Kidney epithelial cell (primary cell): Measurements from ENCODE around the gene NACC2. TPM values are rescaled to one million over a fixed set of nuclear protein-coding genes. Genes with fewer than 3 reads are reported as not detected.

ENCODE experiments used
- DNase-seq: peaks from one replicate; pipeline ENCODE4 v3.0.0-alpha.2; 2010; ENCODE audit warnings: low read depth
- H3K27me3 ChIP-seq: 2 replicates; pipeline ENCODE4 v1.6.0; 2011; ENCODE audit warnings: low read length; ENCODE audit not compliant: control insufficient read depth, insufficient read depth
- H3K36me3 ChIP-seq: 2 replicates; pipeline ENCODE4 v1.5.1; 2011; ENCODE audit warnings: low read length; ENCODE audit not compliant: control insufficient read depth, insufficient read depth
- H3K4me3 ChIP-seq: 2 replicates; pipeline ENCODE4 v1.5.1; 2011; ENCODE audit warnings: low read depth, mild to moderate bottlenecking, control low read depth, low read length
- total RNA-seq: library from RNA; depleted of rRNA; stranded (reverse); fragments of >200 nt; gene quantifications from 2 replicates; pipeline ENCODE4 v1.2.3, GENCODE V29; 2015
- TF ChIP-seq, protein P1 (sequence below): IDR thresholded peaks from 2 replicates; pipeline ENCODE4 v1.5.1; 2011; ENCODE audit warnings: mild to moderate bottlenecking, moderate library complexity, low read length, control low read depth, inconsistent platforms; ENCODE audit not compliant: insufficient read depth, poor library complexity, severe bottlenecking

The NACC2 gene
- total RNA-seq, 1 donor from 2014 or later = 26.0 TPM

- TF ChIP-seq, protein P1, sequence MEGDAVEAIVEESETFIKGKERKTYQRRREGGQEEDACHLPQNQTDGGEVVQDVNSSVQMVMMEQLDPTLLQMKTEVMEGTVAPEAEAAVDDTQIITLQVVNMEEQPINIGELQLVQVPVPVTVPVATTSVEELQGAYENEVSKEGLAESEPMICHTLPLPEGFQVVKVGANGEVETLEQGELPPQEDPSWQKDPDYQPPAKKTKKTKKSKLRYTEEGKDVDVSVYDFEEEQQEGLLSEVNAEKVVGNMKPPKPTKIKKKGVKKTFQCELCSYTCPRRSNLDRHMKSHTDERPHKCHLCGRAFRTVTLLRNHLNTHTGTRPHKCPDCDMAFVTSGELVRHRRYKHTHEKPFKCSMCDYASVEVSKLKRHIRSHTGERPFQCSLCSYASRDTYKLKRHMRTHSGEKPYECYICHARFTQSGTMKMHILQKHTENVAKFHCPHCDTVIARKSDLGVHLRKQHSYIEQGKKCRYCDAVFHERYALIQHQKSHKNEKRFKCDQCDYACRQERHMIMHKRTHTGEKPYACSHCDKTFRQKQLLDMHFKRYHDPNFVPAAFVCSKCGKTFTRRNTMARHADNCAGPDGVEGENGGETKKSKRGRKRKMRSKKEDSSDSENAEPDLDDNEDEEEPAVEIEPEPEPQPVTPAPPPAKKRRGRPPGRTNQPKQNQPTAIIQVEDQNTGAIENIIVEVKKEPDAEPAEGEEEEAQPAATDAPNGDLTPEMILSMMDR = no peak
- Histone ChIP-seq H3K36me3 (peaks cover 3% of the 10 kb centered on the region), H3K4me3 (peak overlapping the region; percentile 29), H3K27me3 (no peaks in the 10 kb centered on the region)
- no peak for DNase-seq
Measured at GRCh38 chr9:136052991-136053756, 41.9 kb downstream of the NACC2 start.

- H3K4me3 ChIP-seq = peak overlapping the region; percentile 29
- H3K36me3 ChIP-seq = peaks cover 3% of the 10 kb centered on the region
- DNase-seq = peak; percentile 9
- H3K27me3 ChIP-seq = no peaks in the 10 kb centered on the region
- TF ChIP-seq, protein P1 = no peak
Measured at GRCh38 chr9:136052472-136052880, 42.6 kb downstream of the NACC2 start.

- DNase-seq = peak; percentile 90
- Histone ChIP-seq H3K4me3 (peak overlapping the region; percentile 55), H3K27me3 (no peaks in the 10 kb centered on the region), H3K36me3 (peaks cover 3% of the 10 kb centered on the region)
- TF ChIP-seq, protein P1 = no peak
Measured at GRCh38 chr9:136051837-136052471, 43.1 kb downstream of the NACC2 start.

DNA sequence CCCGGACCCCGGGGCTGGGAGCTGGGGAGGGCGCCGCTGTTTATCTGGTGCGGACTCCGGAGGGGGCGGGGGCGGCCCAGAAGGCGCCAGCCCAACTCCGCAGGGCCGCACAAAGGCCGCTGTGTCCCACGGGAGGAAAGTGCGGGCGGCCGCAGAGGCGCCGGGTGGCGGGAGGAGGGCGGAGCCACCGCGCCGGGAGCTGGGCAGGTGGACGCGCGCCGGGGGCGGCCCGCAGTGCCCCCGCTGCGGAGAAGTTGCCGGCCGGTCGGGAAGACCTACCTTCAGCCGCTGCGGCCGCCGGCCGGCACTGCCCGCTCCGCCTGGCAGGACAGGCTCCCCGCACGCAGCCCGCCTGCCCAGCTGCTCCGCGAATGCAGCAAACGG lies 43.6 kb downstream of the NACC2 start:
- TF ChIP-seq, protein P1 = no peak
- H3K36me3 ChIP-seq = peaks cover 3% of the 10 kb centered on the region

GRCh38 chr9:136050701-136051452 lies 44.2 kb downstream of the NACC2 start:
- TF ChIP-seq, protein P1 = no peak
- H3K36me3 ChIP-seq = peaks cover 3% of the 10 kb centered on the region
- H3K4me3 ChIP-seq = peak overlapping the region; percentile 55
- no peaks in the 10 kb centered on the region for H3K27me3 ChIP-seq
- DNase-seq = no peak

More for the DNA sequence above, 43.6 kb downstream of the NACC2 start:
- no peak for DNase-seq
- Histone ChIP-seq H3K4me3 (peak overlapping the region; percentile 55), H3K27me3 (no peaks in the 10 kb centered on the region)
